Measurements from ENCODE around the gene IFIH1.

Gene IFIH1

DNA sequence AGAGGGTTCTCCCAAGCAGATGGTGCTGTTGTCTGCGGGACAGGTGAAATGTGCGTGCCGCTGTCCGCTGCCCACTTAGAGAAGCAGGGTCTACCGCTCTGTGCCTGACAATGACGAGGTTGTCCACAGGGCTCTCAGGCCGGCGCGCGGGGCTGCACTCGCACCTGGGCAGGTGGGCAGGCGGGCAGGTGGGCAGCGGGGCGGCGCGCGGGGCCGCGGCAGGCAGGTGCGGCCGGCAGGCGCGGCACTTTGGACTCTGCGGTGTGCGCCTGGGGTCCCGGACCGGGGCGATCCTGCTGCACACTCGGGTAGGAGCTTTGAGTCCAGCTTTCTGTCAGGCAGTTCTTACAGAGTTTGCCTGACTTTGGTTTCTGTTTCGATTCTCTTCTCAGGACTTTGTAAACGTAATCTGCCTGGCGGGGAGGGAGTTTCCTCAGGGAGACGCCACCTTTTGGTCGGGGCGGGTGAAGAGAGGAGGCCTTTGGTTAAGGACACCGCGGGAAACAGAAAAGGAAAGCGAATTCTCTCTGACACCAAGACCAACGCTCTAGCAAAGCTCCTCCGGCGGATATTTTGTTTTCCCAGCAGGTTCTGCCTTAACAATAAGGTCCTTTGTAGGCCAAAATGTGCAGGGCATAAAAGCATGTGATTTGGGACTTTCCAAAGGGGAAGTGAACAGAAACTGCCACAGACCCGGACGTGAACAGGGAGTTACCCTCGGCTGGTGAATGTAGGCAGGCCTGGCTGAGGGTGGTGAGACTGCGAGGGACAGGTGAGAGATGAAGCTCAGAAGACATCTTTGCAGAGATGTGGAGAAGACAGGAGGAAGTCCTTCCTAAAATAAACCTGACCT lies at the start of gene IFIH1:
Gene IFIH1, minus strand, starts transcription at position 357 of the 853 bp plus-strand sequence. CDS start 377 bp downstream, outside the sequence.
- peak; percentile 60 for DNase-seq (ENCODE audit: low read depth, low spot score)

DNA sequence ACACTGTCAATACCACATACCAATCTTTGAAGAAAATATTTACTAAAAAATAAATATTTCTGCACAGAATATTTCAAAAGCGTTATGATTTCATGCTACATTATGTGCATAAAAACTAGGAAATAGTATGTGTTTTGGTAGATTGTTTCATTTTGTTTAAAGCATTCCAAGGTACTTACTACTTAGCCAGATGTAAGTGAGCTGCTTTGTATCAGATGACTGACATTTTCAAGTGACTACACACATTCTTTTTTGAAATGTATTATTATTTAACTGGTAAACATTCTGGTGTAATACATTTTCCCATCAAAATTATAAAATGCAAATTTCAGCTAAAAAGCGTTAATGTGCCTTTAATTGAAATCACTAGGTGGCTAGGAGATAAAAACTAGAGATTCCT lies 46.9 kb upstream of the IFIH1 start:
- DNase-seq (ENCODE audit: low read depth, low spot score): no peak

GRCh38 chr2:162344617-162344950 lies 26.1 kb upstream of the IFIH1 start:
- no peak for DNase-seq (ENCODE audit: low read depth, low spot score)

DNA sequence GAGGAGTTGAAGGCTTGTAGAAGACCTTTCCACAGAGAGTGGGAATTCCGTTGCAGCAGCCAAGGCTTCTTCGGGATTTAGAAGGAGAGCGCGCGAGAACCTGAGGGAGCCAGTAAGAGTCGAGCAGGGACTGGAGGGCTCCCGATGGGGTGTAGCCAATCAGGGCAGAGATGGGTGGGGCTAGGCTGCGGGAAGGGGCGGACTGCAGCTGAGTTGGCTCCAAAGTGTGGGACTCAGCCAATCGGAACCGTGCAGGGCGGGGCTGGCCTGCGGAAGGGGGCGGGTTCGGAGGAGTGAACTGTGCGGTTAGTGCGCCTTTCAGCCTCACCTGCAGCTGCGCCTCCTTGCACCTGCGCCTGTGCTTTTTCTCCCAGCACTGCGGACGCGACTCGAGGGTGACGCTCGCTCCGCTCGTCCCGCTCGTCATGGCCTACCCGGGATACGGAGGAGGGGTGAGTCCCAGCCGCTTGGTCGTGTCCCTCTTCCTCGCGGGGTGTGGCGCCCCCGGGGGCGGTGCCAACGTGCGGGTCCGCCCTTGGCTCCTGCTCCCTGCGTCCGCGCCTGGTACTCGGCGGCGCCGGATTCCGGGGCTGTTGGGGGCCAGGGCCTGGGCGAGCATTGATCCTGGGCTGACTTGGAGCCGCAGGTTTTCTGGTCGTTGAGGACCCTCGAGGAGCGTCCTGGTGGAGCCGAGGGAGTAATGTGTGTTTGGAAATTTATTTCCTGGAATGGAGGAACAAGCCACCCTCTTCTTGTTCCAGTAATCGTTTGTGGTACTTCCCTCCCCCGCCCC lies 25.5 kb upstream of the IFIH1 start, which contains the start of gene GCA:
Gene GCA, plus strand, starts transcription at position 309 of the 793 bp plus-strand sequence. Its CDS starts 117 bp downstream, at position 426.
- peak; percentile 85 for DNase-seq (ENCODE audit: low read depth, low spot score)

DNA sequence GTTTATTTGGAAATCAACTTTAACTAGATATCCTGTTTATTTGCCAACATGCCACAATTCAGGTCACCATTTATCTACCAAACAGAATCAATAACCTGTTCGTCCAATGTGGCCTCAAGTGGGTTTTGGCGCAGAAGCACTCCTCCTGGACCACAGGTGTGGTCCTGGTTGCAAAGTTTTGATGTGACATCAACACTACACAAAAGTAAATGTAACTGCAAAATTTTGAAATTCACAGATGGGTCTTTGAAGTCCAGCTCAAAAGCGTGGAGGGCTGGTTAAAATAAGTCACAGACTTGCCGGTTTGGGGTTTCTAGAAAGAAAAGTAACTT lies 25.0 kb upstream of the IFIH1 start:
- no peak for DNase-seq (ENCODE audit: low read depth, low spot score)

DNA sequence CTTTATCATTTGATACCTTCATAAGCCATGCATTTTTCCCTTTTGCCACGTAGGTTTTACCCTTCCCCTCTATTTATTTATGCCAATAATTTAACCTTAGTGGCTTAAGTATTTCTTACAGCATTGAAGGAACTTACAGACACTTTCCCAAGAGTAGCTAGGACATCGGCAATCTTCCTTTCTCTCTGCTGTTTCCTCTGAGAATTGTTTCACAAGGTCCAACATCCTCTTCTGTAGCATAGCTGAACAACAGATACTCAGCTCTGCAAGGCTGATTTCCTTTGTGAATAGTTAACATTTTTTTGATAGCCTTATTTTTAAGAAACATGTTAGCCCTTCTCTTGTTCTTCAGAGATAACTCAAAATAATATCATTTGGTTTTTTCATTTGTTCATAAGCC lies 24.4 kb upstream of the IFIH1 start:
- DNase-seq (ENCODE audit: low read depth, low spot score): no peak

DNA sequence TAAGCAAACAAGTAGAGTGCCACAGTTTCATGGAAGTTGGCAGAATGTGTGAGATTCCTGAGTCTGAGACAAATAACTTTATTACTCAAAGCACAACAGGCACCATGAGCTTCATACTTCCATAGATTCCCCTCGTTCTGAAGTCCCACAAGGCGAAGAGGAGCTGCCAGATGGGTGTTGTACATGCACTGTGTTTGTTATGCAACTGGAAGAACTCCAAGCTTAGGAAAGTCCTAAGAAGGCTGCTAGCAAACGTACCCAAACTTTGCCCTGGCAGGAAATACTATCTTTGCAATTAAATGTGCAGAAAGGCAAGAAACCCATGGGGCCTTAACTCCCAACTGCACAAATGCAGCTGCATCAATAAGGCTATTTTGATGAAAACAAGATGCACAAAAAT lies 23.8 kb upstream of the IFIH1 start:
- no peak for DNase-seq (ENCODE audit: low read depth, low spot score)

- no peak for DNase-seq (ENCODE audit: low read depth, low spot score)
Observed at GRCh38 chr2:162340822-162341221, 22.3 kb upstream of the IFIH1 start.

DNA sequence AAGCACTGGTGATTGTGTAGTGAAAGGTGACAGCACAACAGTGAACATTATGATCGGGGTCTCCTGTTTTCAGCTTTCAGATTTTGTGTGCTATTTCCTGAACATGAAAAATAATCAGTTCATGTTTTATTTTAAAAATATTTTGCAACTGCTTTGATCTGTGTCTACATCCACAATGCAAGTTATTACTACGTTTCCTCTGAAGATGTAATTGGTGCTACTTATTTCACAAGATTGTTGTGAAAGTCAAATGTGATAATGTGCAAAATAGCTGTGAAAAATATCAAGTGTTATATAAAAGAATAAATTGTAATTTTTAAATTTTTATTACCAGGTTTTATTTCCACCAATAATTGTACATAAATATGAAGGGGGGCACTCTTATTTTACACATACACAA lies 19.4 kb upstream of the IFIH1 start:
- no peak for DNase-seq (ENCODE audit: low read depth, low spot score)

GRCh38 chr2:162333968-162334367 lies 15.5 kb upstream of the IFIH1 start:
- DNase-seq (ENCODE audit: low read depth, low spot score): no peak

GRCh38 chr2:162330881-162331280 lies 12.4 kb upstream of the IFIH1 start:
- DNase-seq (ENCODE audit: low read depth, low spot score): no peak

GRCh38 chr2:162328424-162329157 lies 10.1 kb upstream of the IFIH1 start:
- no peak for DNase-seq (ENCODE audit: low read depth, low spot score)

DNA sequence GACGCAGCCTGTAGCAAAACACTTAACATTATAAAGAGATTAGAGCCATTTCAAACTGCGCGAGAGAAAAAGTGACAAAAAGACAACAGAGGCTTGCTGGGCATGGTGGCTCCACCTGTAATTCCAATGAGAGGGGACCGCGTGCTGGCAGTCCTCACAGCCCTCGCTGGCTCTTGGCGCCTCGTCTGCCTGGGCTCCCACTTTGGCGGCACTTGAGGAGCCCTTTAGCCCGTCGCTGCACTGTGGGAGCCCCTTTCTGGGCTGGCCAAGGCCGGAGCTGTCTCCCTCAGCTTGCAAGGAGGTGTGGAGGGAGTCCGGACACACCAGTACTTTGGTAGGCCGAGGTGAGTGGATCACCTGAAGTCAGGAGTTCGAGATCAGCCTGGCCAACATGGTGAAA lies 9.3 kb upstream of the IFIH1 start:
- no peak for DNase-seq (ENCODE audit: low read depth, low spot score)

DNA sequence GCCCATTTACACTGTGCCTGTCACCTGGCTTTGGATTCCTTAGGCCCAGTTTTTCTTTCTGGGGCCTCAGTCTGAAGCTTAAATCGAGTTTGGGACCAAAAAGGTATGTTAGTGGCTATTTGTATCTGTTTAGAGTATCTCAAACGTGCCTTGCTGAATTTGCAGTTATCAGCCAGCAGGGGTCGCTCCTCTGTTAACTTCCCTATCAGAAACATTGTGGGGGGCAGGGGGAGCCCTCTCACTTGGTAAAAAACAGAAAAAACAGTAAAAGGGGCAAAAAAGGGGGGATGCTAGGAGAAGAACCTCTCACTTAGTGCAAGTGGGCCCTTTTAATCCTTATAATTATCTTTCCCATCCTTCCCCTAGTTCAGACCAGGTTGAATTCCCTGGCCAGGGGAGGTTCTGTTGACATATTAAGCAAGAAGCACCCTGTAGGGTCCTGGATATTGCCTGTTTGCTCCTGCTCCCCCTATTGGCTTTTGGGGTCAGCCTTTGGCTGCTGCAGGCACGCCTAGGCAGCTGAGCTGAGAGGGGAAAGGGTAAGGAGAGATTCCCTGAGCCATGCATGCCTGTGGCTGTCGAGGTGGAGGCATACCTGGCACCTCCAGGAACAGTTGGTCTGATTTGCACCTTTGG lies 8.8 kb upstream of the IFIH1 start:
- no peak for DNase-seq (ENCODE audit: low read depth, low spot score)

GRCh38 chr2:162324953-162325352 lies 6.5 kb upstream of the IFIH1 start:
- no peak for DNase-seq (ENCODE audit: low read depth, low spot score)

GRCh38 chr2:162320864-162321517 lies 2.5 kb upstream of the IFIH1 start:
- DNase-seq (ENCODE audit: low read depth, low spot score): no peak

DNA sequence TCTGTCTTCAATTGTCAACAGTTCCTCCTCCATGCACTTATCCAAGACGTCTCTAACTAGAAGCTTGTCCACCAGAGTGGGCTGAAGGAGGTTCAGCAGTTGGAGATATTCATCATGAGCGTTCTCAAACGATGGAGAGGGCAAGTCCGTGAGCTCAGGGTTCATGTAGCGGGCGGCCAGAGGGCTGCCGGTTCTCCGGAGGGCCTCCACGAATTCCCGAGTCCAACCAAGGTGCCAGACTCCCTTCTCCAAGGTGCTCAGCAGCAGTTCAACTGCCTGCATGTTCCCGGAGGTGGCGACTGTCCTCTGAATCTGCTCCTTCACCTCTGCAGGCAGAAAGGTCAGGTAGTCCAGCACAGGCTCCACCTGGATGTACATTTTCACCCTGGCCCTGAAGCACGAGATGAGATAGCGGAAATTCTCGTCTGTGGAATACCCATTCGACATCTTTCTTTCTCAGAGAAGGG lies 590 bp downstream of the IFIH1 start:
- DNase-seq (ENCODE audit: low read depth, low spot score): peak; percentile 5

DNA sequence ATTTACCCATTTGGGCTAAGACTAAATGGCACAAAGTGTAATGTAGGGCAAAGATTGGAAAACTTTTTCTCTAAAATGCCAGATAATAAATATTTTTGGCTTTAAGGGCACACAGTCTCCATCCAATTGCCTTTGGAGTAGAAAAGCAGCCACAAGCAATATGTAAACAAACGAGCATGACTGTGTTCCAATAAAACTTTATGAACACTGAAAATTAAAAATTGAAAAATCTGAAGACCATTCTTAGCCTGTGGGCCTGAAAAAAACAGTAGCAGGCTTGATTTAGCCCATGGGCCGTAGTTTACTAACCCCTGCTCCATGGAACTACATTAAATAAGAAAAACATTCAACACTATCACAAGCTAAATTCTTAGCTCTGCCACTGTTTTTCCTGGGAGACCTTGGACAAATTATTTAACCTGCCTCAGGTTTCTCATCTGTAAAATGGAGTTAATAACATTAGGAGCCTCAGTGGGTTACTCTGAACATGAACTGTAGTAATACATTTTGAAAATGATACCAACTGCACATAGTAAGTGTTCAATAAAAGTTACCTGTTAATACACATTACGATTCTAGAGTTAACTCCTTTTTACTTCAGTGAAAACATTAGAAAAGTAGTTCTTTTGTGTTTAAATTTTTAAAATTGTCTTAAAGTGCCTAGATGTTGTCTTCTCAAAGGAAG lies 1.3 kb downstream of the IFIH1 start:
- no peak for DNase-seq (ENCODE audit: low read depth, low spot score)

- no peak for DNase-seq (ENCODE audit: low read depth, low spot score)
Observed at GRCh38 chr2:162316590-162316989, 1.9 kb downstream of the IFIH1 start.

- no peak for DNase-seq (ENCODE audit: low read depth, low spot score)
Observed at GRCh38 chr2:162315938-162316337, 2.5 kb downstream of the IFIH1 start.

DNA sequence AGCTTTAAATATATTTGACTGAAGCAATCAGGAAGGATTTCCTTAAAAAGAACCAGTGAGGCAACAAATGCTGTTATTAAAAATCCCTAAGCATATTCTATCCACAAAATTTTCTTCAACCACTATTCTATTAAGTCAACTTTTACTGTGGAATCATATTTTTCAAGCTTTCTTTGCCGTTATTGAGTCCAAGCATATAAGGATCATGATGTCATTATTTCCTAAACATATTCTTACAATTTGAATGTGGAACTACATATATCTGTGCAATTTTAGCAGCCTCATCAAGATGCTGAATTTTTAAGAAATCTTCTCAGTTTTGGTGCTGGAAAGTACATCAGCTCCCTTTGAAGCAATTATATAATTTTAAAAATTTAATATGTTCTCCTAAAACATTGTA lies 5.6 kb downstream of the IFIH1 start:
- DNase-seq (ENCODE audit: low read depth, low spot score): no peak

All from brain pericyte (primary cell).